Endothelial cell of umbilical vein (primary cell): ENCODE results near the gene NEU4.

Experiments used
- CTCF ChIP-seq, 2 donors: IDR thresholded peaks; 1 replicate in 1 of 2; 2 replicates in 1 of 2; pipeline ENCODE4 v1.5.1; 2011; ENCODE audit warnings: low read length in 2 of 2, mild to moderate bottlenecking in 2 of 2, moderate library complexity in 2 of 2, control low read depth in 1 of 2, inconsistent platforms in 1 of 2, low read depth in 1 of 2; ENCODE audit not compliant: insufficient read depth in 1 of 2; ENCODE audit errors: extremely low read depth in 1 of 2
- EZH2 ChIP-seq: IDR thresholded peaks from 2 replicates; pipeline ENCODE4 v1.6.1; 2012; ENCODE audit warnings: borderline replicate concordance, low read depth, mild to moderate bottlenecking, moderate library complexity, low read length, inconsistent platforms; ENCODE audit not compliant: severe bottlenecking
- FOS ChIP-seq: IDR thresholded peaks from 2 replicates; pipeline ENCODE4 v1.6.1; 2011; ENCODE audit warnings: mild to moderate bottlenecking, low read length, moderate library complexity, borderline replicate concordance; ENCODE audit not compliant: insufficient read depth
- JUN ChIP-seq: IDR thresholded peaks from 2 replicates; pipeline ENCODE4 v1.6.1; 2011; ENCODE audit warnings: borderline replicate concordance, low read depth; ENCODE audit not compliant: insufficient read length, insufficient read depth
- MAX ChIP-seq: IDR thresholded peaks from 2 replicates; pipeline ENCODE4 v1.6.1; 2011; ENCODE audit not compliant: insufficient read depth, insufficient read length
- MYC ChIP-seq: IDR thresholded peaks from one replicate; pipeline ENCODE4 v1.6.1; 2011; ENCODE audit warnings: mild to moderate bottlenecking, low read depth, low read length
- POLR2A ChIP-seq: IDR thresholded peaks from 2 replicates; pipeline ENCODE4 v1.6.1; 2012; ENCODE audit warnings: low read depth, mild to moderate bottlenecking, control low read depth, low read length
- POLR2AphosphoS5 ChIP-seq: IDR thresholded peaks from 2 replicates; pipeline ENCODE4 v1.6.1; 2012; ENCODE audit warnings: low read depth, mild to moderate bottlenecking, control low read depth, low read length, moderate library complexity; ENCODE audit not compliant: insufficient read depth

- TF ChIP-seq CTCF (IDR thresholded peaks at IDR 0.05; ENCODE audit: extremely low read depth in 1 of 2, insufficient read depth in 1 of 2, low read depth in 1 of 2, low read length in 2 of 2): no peak
- no peak for TF ChIP-seq JUN
- no peak for TF ChIP-seq MAX
- TF ChIP-seq EZH2: no peak
- TF ChIP-seq POLR2A: no peak
- TF ChIP-seq MYC: no peak
- TF ChIP-seq POLR2AphosphoS5: no peak
- TF ChIP-seq FOS: no peak
Observed at GRCh38 chr2:241844066-241844728, 35.2 kb downstream of the NEU4 start.
